ENCODE data around the gene PTGES3L. TPM values are rescaled to one million over a fixed set of nuclear protein-coding genes. Genes with fewer than 3 reads are reported as not detected.
A peak's percentile ranks its signal among the peaks of the same experiment; 100 is the strongest.

Gene PTGES3L
- total RNA-seq, 2 donors from 2014 or later, result 4.6 to 7.9 TPM

DNA sequence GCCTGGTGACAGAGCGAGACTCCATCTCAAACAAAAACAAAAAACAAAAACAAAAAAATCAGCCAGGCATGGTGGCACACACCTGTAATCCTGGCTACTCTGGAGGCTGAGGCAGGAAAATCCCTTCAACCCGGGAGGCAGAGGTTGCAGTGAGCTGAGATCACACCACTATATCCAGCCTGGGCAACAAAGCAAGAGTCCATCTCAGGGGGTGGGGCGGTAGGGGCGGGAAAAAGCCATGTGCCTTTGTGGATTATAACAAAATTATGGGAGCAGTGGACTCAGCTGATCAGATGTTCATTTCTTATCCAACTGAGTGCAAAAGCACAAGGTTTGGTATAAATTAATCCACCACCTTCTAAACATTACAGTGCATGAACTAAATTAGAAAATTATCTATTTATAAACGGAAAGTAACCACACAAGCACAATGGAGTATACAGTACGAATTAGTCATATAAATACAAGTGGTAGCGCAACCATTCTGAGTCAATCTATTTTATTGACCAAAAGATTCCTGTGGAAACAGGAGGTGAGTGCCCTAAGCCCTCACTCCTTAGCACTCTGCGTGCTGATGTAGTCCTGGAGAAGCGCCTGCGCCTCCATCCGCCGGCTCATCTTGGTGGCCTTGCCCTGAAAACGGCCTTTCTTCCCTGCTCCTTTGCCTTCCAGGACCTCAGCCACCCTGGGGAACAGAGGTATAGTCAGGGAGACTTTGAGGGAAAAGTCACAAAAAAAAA lies 29.7 kb downstream of the PTGES3L start:
- Mint-ChIP-seq H3K36me3 (ENCODE audit: low read depth) (peaks cover 47% of the 10 kb centered on the region), H3K9me3 (no peaks in the 10 kb centered on the region), H3K4me1 (no peaks in the 10 kb centered on the region), H3K4me3 (no peak overlapping the region), H3K27me3 (ENCODE audit: insufficient read depth) (no peaks in the 10 kb centered on the region), H3K27ac (no peak overlapping the region)
- Histone ChIP-seq H3K27ac (ENCODE audit: low read depth, low read length) (no peak overlapping the region), H3K4me3 (ENCODE audit: low read length) (no peak overlapping the region), H3K4me1 (ENCODE audit: control insufficient read depth, insufficient read depth, low read length) (no peaks in the 10 kb centered on the region), H3K9ac (ENCODE audit: extremely low read depth, low read length, poor library complexity, severe bottlenecking) (no peak overlapping the region), H3K9me3 (ENCODE audit: control insufficient read depth, low read length) (no peaks in the 10 kb centered on the region), H3K27me3 (ENCODE audit: control insufficient read depth, insufficient read depth, low read length, poor library complexity, severe bottlenecking) (no peaks in the 10 kb centered on the region), H3K36me3 (ENCODE audit: control insufficient read depth, insufficient read depth, low read length) (peaks cover 59% of the 10 kb centered on the region)
- 94 to 96% methylated on average over 5 to 13 of the region's 13 CpGs for WGBS, 2 experiments (ENCODE audit: insufficient coverage in 1 of 2, insufficient read length in 1 of 2)
- no peak for DNase-seq
- TF ChIP-seq, protein P1, sequence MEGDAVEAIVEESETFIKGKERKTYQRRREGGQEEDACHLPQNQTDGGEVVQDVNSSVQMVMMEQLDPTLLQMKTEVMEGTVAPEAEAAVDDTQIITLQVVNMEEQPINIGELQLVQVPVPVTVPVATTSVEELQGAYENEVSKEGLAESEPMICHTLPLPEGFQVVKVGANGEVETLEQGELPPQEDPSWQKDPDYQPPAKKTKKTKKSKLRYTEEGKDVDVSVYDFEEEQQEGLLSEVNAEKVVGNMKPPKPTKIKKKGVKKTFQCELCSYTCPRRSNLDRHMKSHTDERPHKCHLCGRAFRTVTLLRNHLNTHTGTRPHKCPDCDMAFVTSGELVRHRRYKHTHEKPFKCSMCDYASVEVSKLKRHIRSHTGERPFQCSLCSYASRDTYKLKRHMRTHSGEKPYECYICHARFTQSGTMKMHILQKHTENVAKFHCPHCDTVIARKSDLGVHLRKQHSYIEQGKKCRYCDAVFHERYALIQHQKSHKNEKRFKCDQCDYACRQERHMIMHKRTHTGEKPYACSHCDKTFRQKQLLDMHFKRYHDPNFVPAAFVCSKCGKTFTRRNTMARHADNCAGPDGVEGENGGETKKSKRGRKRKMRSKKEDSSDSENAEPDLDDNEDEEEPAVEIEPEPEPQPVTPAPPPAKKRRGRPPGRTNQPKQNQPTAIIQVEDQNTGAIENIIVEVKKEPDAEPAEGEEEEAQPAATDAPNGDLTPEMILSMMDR (conservative IDR thresholded peaks at IDR 0.05), result no peak

DNA sequence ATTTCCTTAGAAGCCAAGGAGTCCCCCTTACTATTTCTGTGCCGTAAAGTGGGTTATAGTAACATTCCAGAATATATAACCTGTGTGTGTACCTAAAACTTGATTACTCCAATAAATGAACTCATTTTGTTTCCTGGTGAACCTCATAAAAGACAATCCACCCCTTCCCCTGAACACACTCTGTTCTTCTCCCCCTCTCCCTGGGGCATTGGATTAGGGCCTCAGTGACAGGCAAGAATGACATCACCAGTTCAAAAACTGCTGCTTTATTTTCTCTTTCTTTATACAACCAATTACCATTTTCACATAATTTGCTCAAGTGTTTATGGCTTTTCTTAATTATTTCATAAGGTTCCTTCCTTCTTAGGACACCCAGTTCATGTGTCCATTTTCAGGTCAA lies 33.1 kb downstream of the PTGES3L start:
- H3K27ac Mint-ChIP-seq, result peak overlapping the region; percentile 8

DNA sequence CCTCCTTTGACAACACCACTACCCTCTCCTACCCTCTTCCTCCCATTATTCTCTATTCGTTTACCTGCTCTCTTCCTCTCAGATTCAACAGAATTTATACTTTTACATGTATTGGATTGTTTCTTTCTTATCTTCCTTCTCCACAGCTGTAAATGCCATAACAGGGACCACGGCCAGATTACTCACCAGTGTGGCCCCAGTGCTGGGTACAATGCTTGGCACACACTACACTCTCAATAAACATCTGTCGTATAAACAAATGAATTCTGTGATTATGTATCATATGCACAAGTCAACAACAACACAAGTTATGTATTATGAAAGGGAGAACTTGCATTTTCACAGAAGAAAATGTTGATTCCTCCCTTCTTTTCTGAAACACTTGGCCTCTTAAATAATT lies 35.7 kb downstream of the PTGES3L start:
- Mint-ChIP-seq H3K4me3 (no peak overlapping the region), H3K4me1 (no peaks in the 10 kb centered on the region), H3K27me3 (ENCODE audit: insufficient read depth) (no peaks in the 10 kb centered on the region), H3K27ac (no peak overlapping the region), H3K9me3 (no peaks in the 10 kb centered on the region), H3K36me3 (ENCODE audit: low read depth) (peaks cover 1% of the 10 kb centered on the region)
- TF ChIP-seq, protein P1 (conservative IDR thresholded peaks at IDR 0.05), result no peak
- DNase-seq, result no peak
- H3K27me3 ChIP-seq (ENCODE audit: control insufficient read depth, insufficient read depth, low read length, poor library complexity, severe bottlenecking), result no peaks in the 10 kb centered on the region
- peaks cover 8% of the 10 kb centered on the region for H3K36me3 ChIP-seq (ENCODE audit: control insufficient read depth, insufficient read depth, low read length)
- no peaks in the 10 kb centered on the region for H3K9me3 ChIP-seq (ENCODE audit: control insufficient read depth, low read length)
- H3K4me1 ChIP-seq (ENCODE audit: control insufficient read depth, insufficient read depth, low read length), result no peaks in the 10 kb centered on the region
- no peak overlapping the region for H3K9ac ChIP-seq (ENCODE audit: extremely low read depth, low read length, poor library complexity, severe bottlenecking)
- H3K27ac ChIP-seq (ENCODE audit: low read depth, low read length), result no peak overlapping the region
- no peak overlapping the region for H3K4me3 ChIP-seq (ENCODE audit: low read length)
- 55% methylated on average over 3 of the region's 3 CpGs; no CpG with 5 or more reads in 1 of the 2 experiments for WGBS, 2 experiments (ENCODE audit: insufficient coverage in 1 of 2, insufficient read length in 1 of 2)

More for the DNA sequence above, 33.1 kb downstream of the PTGES3L start:
- Mint-ChIP-seq H3K27me3 (ENCODE audit: insufficient read depth) (no peaks in the 10 kb centered on the region), H3K4me3 (no peak overlapping the region), H3K36me3 (ENCODE audit: low read depth) (peaks cover 24% of the 10 kb centered on the region), H3K4me1 (no peaks in the 10 kb centered on the region), H3K9me3 (no peaks in the 10 kb centered on the region)
- no peak overlapping the region for H3K27ac ChIP-seq (ENCODE audit: low read depth, low read length)
- no peak for DNase-seq
- H3K4me1 ChIP-seq (ENCODE audit: control insufficient read depth, insufficient read depth, low read length), result no peaks in the 10 kb centered on the region
- H3K36me3 ChIP-seq (ENCODE audit: control insufficient read depth, insufficient read depth, low read length), result peaks cover 32% of the 10 kb centered on the region
- H3K9ac ChIP-seq (ENCODE audit: extremely low read depth, low read length, poor library complexity, severe bottlenecking), result no peak overlapping the region
- H3K4me3 ChIP-seq (ENCODE audit: low read length), result no peak overlapping the region
- 89 to 100% methylated on average over 1 of the region's 1 CpG for WGBS, 2 experiments (ENCODE audit: insufficient coverage in 1 of 2, insufficient read length in 1 of 2)
- H3K27me3 ChIP-seq (ENCODE audit: control insufficient read depth, insufficient read depth, low read length, poor library complexity, severe bottlenecking), result no peaks in the 10 kb centered on the region
- H3K9me3 ChIP-seq (ENCODE audit: control insufficient read depth, low read length), result no peaks in the 10 kb centered on the region
- TF ChIP-seq, protein P1 (conservative IDR thresholded peaks at IDR 0.05), result no peak

Measured in endodermal cell (in vitro differentiated cells).